DMS79 (cell line): ENCODE data around the gene ARHGEF19.

Source experiments
- DNase-seq: peaks from one replicate; lab custom pipeline; 2025; lab: John Stamatoyannopoulos, UW

The ARHGEF19 gene

DNA sequence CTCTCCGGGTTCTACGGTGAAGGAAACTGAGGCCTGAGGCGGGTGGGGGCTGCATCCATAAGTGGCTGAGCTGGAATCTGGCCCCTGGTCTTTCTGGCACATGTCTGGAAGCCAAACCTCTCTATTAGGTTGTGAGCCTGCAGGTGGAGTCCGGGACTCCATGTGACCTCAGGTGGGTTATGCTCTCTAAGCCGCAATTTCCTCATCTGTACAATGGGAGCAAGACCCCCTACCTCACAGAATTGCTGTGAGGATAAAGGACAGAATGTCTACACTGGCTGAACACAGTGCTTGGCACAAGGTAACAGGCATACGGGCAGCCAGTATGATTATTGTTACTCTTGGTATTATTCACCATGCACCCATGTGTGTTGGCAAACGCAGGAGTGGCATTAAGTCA is 63.3 kb downstream of the ARHGEF19 start:
- no peak for DNase-seq

DNA sequence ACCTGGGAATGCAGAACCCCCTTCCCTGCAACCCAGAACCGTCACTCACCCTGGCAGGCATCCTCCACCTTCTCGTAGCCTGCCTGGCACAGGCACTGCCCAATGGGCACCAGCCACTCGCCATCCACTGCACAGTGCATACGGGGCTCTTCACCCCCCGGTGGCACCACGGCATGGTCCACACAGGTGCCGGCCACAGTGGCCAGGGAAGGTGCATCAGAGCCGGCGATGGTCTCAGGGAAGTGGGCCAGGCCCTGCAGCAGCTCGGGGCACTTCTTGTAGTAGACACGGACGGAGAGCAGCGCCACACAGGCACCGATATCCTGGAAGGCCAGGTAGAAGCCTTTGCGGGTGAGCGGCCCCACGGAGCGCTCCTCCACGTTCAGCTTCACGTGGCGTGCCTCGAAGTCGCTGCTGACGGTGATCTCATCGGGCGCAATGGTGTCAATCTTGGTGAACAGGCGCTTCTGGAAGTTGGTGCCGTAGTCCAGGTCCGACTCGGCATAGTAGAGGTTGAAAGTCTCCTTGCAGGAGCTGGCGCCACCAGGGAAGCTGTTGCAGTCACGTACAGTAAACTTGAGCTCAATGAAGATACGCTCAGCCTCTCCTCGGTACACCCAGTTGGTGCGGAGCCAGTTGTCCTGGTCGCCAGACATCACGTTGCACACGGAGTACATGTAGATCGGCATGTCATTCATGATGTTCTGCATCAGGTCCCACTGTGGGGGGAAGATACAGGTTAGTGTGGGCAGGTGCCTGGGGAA is 63.9 kb downstream of the ARHGEF19 start:
- DNase-seq, result no peak
